DOHH2 (cell line): ENCODE data around the gene CAV1.

ENCODE experiments used
- H3F3A ChIP-seq: fragments of 200-600 bp; sonication (generic), shearing (Covaris generic); 2 replicates; pipeline ENCODE4 v1.6.0; 2016; ENCODE audit warnings: antibody characterized with exemption, mild to moderate bottlenecking; ENCODE audit not compliant: control insufficient read depth, insufficient read depth
- H3K27ac ChIP-seq: fragments of 200-600 bp; sonication (generic); 2 replicates; pipeline ENCODE4 v1.5.1; 2014; ENCODE audit warnings: low read depth, mild to moderate bottlenecking, low read length, moderate library complexity
- H3K27me3 ChIP-seq: fragments of 200-600 bp; sonication (generic); 2 replicates; pipeline ENCODE4 v1.6.1; 2014; ENCODE audit warnings: mild to moderate bottlenecking, low read length, mixed read lengths; ENCODE audit not compliant: control insufficient read depth
- H3K36me3 ChIP-seq: fragments of 200-600 bp; sonication (generic); 2 replicates; pipeline ENCODE4 v1.6.1; 2014; ENCODE audit warnings: mild to moderate bottlenecking, low read length, moderate library complexity, mixed read lengths; ENCODE audit not compliant: control insufficient read depth
- H3K4me1 ChIP-seq: fragments of 200-600 bp; sonication (generic); 2 replicates; pipeline ENCODE4 v1.6.1; 2014; ENCODE audit warnings: mild to moderate bottlenecking, low read length, mixed read lengths; ENCODE audit not compliant: control insufficient read depth
- H3K4me2 ChIP-seq: fragments of 200-600 bp; sonication (generic); 2 replicates; pipeline ENCODE4 v1.6.0; 2014; ENCODE audit warnings: mild to moderate bottlenecking, low read length, moderate library complexity
- H3K4me3 ChIP-seq: fragments of 200-600 bp; sonication (generic); 2 replicates; pipeline ENCODE4 v1.5.1; 2014; ENCODE audit warnings: mild to moderate bottlenecking, low read length, mixed read lengths
- H3K79me2 ChIP-seq: fragments of 200-600 bp; sonication (generic); 2 replicates; pipeline ENCODE4 v1.6.1; 2014; ENCODE audit warnings: mild to moderate bottlenecking, low read length, mixed read lengths; ENCODE audit not compliant: control insufficient read depth
- H3K9me2 ChIP-seq: fragments of 200-600 bp; sonication (generic); replicated peaks from 2 replicates; pipeline ENCODE4 v1.6.1; 2014; ENCODE audit warnings: mild to moderate bottlenecking, low read length, mixed read lengths; ENCODE audit not compliant: control insufficient read depth
- H3K9me3 ChIP-seq: fragments of 200-600 bp; sonication (generic); 2 replicates; pipeline ENCODE4 v1.6.1; 2014; ENCODE audit warnings: antibody characterized with exemption, low read length, mixed read lengths; ENCODE audit not compliant: control insufficient read depth, insufficient read depth
- H4K20me1 ChIP-seq: fragments of 200-600 bp; sonication (generic); 2 replicates; pipeline ENCODE4 v1.6.0; 2014; ENCODE audit warnings: low read depth, mild to moderate bottlenecking, antibody characterized with exemption, low read length, moderate library complexity; ENCODE audit not compliant: control insufficient read depth, insufficient read depth
- EZH2phosphoT487 ChIP-seq: fragments of 200-600 bp; sonication (generic); IDR thresholded peaks from 2 replicates; pipeline ENCODE4 v1.6.1; 2017; ENCODE audit warnings: borderline replicate concordance, mild to moderate bottlenecking, antibody characterized with exemption, low read length, moderate library complexity, mixed read lengths
- TF ChIP-seq, protein P1 (sequence below): fragments of 200-600 bp; sonication (generic); IDR thresholded peaks from one replicate; pipeline ENCODE4 v1.5.1; 2014; ENCODE audit warnings: antibody characterized with exemption, mild to moderate bottlenecking, low read depth, low read length; ENCODE audit not compliant: poor library complexity, severe bottlenecking

Gene CAV1, protein sequence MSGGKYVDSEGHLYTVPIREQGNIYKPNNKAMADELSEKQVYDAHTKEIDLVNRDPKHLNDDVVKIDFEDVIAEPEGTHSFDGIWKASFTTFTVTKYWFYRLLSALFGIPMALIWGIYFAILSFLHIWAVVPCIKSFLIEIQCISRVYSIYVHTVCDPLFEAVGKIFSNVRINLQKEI

DNA sequence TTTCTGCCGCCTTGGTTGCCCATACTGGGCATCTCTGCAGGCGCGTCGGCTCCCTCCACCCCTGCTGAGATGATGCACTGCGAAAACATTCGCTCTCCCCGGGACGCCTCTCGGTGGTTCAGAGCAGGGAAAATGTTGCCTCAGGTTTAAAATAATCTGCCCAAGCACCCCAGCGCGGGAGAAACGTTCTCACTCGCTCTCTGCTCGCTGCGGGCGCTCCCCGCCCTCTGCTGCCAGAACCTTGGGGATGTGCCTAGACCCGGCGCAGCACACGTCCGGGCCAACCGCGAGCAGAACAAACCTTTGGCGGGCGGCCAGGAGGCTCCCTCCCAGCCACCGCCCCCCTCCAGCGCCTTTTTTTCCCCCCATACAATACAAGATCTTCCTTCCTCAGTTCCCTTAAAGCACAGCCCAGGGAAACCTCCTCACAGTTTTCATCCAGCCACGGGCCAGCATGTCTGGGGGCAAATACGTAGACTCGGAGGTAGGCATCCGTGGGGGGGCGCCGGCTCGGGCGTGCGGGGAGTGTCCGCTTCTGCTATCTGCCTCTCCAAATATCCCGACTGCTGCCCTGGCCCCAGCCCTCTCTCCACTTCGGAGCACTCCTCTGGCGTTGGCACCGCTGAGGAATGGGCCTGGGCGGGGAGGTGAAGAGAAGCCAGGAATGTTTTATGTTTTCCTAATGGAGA lies at the start of gene CAV1:
Gene CAV1, plus strand, starts transcription at position 428 of the 689 bp plus-strand sequence. Its CDS starts 27 bp downstream, at position 455.
- H3K36me3 ChIP-seq = no peaks in the 10 kb centered on the region
- no peak within 1 kb of the TSS for H3K27ac ChIP-seq
- H3K4me1 ChIP-seq = peaks cover 18% of the 10 kb centered on the region
- peak within 1 kb of the TSS; percentile 76 for H3K4me2 ChIP-seq
- peak within 1 kb of the TSS; percentile 58 for H3K4me3 ChIP-seq
- H4K20me1 ChIP-seq = no peaks in the 10 kb centered on the region
- H3K27me3 ChIP-seq = peaks cover 62% of the 10 kb centered on the region
- H3K79me2 ChIP-seq = no peaks in the 10 kb centered on the region
- no peaks in the 10 kb centered on the region for H3K9me2 ChIP-seq
- TF ChIP-seq, protein P1, sequence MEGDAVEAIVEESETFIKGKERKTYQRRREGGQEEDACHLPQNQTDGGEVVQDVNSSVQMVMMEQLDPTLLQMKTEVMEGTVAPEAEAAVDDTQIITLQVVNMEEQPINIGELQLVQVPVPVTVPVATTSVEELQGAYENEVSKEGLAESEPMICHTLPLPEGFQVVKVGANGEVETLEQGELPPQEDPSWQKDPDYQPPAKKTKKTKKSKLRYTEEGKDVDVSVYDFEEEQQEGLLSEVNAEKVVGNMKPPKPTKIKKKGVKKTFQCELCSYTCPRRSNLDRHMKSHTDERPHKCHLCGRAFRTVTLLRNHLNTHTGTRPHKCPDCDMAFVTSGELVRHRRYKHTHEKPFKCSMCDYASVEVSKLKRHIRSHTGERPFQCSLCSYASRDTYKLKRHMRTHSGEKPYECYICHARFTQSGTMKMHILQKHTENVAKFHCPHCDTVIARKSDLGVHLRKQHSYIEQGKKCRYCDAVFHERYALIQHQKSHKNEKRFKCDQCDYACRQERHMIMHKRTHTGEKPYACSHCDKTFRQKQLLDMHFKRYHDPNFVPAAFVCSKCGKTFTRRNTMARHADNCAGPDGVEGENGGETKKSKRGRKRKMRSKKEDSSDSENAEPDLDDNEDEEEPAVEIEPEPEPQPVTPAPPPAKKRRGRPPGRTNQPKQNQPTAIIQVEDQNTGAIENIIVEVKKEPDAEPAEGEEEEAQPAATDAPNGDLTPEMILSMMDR = no peak
- TF ChIP-seq EZH2phosphoT487 = no peak
- H3K9me3 ChIP-seq = no peaks in the 10 kb centered on the region
- no peaks in the 10 kb centered on the region for H3F3A ChIP-seq

DNA sequence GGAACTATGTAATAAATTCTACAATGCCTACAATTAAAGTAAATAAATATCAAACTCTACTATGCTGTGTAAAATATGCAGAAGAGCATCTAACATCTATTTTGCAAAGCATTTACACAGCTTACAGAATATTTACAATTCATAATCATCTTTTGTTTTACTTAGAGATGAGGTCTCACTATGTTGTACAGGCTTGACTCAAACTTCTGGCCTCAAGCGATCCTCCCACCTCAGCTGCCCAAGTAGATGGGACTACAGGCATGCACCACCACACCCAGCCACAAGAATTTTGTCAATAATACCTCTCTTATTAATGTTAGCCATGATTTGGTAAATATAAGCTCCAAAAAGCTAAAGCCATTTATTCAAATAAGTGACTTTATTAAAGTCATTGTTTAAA lies 47.2 kb upstream of the CAV1 start:
- no peaks in the 10 kb centered on the region for H3K9me2 ChIP-seq
- no peak overlapping the region for H3K27ac ChIP-seq
- H3K79me2 ChIP-seq = no peaks in the 10 kb centered on the region
- no peak overlapping the region for H3K4me3 ChIP-seq
- no peaks in the 10 kb centered on the region for H3K36me3 ChIP-seq
- no peak overlapping the region for H3K4me2 ChIP-seq
- no peaks in the 10 kb centered on the region for H3F3A ChIP-seq
- 0 out of 2 replicates have a peak, but pooled peaks cover 6% of the 10 kb centered on the region for H3K27me3 ChIP-seq
- no peaks in the 10 kb centered on the region for H3K4me1 ChIP-seq
- H4K20me1 ChIP-seq = no peaks in the 10 kb centered on the region
- TF ChIP-seq, protein P1 = no peak
- no peak for TF ChIP-seq EZH2phosphoT487
- no peaks in the 10 kb centered on the region for H3K9me3 ChIP-seq

DNA sequence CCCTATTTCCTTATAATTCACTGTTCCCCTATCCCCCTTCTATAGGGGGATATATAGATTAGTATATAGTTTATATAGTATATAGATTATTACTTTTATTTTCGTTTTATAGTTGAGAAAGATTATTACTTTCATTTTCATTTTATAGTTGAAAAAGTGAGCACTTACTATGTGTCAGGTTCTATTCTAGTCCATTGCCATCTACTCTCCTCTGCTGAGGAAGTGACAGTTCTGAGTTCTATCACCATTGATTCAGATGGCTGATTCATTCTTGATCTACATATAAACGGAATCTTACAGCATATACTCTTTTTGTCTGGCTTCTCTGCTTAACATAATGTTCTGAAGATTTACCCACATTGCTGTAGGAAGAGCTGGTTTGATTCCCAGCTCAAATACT lies 46.0 kb upstream of the CAV1 start:
- no peak overlapping the region for H3K4me3 ChIP-seq
- TF ChIP-seq, protein P1 = no peak
- no peak for TF ChIP-seq EZH2phosphoT487
- no peaks in the 10 kb centered on the region for H4K20me1 ChIP-seq
- no peaks in the 10 kb centered on the region for H3F3A ChIP-seq
- H3K36me3 ChIP-seq = no peaks in the 10 kb centered on the region
- H3K9me2 ChIP-seq = no peaks in the 10 kb centered on the region
- H3K27me3 ChIP-seq = 0 out of 2 replicates have a peak, but pooled peaks cover 7% of the 10 kb centered on the region
- no peaks in the 10 kb centered on the region for H3K9me3 ChIP-seq
- H3K4me2 ChIP-seq = no peak overlapping the region
- H3K27ac ChIP-seq = no peak overlapping the region
- no peaks in the 10 kb centered on the region for H3K79me2 ChIP-seq
- H3K4me1 ChIP-seq = no peaks in the 10 kb centered on the region
